GM21528 (cell line): Measurements from ENCODE around the gene TTC23.

Experiments
- ATAC-seq: cut with Tn5 transposase; IDR thresholded peaks from one replicate; pipeline ENCODE4 v1.9.1; 2021; ENCODE audit warnings: mild to moderate bottlenecking, moderate library complexity; ENCODE audit not compliant: unreplicated experiment, low FRiP score

Gene TTC23

DNA sequence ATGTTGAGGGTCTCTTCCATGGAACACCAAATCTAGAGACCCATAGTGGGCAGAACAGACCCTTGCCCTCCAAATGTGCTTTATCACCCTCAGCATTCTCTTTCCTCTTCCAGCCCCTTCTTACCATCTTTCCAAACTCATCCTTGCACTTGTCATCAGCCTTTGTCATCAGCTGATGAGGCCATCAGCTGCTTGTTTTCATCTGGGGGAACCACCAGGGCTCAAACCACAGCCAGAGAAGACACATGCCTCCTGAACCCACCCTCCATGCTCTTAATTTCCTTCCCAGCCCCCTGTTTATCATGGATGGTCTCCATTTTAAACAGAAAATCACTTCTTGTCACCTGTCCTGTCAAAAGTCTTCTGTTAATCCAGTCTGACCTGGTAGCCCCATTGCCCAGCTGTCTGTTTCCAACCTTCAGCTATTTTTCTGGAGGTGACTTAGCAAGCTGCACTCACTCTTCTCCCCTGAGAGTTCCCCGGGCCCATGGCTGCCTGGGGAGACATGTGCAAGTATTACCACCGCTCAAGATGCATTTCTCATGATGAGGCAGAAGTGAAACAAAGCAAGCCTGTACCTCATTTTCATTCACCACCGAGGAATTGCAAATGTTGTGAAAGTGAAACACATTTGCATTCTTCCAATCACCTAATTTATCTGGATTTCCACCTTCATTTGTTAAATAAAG lies 159.2 kb downstream of the TTC23 start:
- ATAC-seq = peak; percentile 100

DNA sequence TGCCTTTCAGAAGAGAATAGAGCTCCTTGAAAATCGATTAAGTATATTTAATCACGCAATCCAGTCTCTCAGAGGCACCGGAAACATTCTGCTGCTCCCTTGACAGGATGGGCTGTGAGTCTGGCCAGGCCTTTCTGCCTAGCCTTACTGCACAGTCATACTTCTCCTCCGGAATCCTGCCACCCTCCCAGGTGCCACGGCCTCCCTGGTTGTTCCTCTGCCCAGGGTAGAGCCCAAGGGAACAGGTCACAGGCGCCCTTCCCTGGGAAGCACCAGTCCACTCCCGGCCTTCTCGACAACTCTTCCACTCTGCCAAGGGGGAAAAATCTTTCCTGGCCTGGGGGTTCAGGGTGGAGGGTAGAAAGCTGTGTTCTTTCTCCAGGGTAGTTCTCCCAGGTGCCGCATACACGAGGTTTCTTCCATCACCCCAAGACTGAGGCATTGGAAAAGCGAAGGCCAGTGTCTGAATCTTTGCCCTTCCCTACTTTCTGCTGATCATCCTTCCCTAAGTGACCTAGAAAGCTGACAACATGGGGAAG lies 161.9 kb downstream of the TTC23 start:
- ATAC-seq = no peak

DNA sequence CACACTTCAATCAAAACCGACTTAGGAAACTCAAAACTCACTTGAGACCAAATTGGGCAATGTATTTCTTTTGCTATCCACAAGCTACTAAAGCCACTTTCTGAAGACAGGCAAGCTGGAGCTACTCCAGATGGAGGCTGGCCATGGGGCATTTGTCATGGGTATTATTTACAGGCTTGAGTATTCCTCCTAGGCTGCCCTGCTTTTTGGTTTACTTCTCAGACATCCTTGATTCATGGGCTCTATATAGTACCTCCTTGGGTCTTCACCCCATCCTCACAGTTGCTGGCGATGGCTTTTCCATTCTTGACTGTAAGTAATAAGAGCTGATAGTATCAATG lies 163.1 kb downstream of the TTC23 start:
- no peak for ATAC-seq
